H1 (cell line): ENCODE measurements around the gene SHTN1. TPM values are rescaled to one million over a fixed set of nuclear protein-coding genes. Genes with fewer than 3 reads are reported as not detected.
A peak's percentile ranks its signal among the peaks of the same experiment; 100 is the strongest.

Experiments used
- CTCF ChIA-PET: fragments of 300-600 bp; sonication (Branson Sonifier 250); formaldehyde crosslinking; loops from one replicate; lab custom pipeline; 2021; ENCODE audit not compliant: partially characterized antibody; lab: Charles Lee
- POLR2A ChIA-PET: fragments of 300-600 bp; sonication (Branson Sonifier 250); formaldehyde crosslinking; loops from one replicate; lab custom pipeline; 2021; ENCODE audit warnings: inconsistent platforms; ENCODE audit not compliant: partially characterized antibody; lab: Charles Lee
- DNase-seq, 2 experiments: peaks; one replicate each; pipeline versions ENCODE4 v3.0.0 to v3.0.0-alpha.2; 2010 to 2022; ENCODE audit warnings: low spot score in 2 of 2, low read depth in 1 of 2, mixed read lengths in 1 of 2
- FAIRE-seq: peaks from 2 replicates; lab custom pipeline; 2011; peaks lifted over from hg19 to GRCh38; lab: Jason Lieb, UNC
- H2AFZ ChIP-seq: 2 replicates; pipeline ENCODE4 v1.8.1; 2012; ENCODE audit warnings: low read length, inconsistent platforms
- H2AK5ac ChIP-seq: 2 replicates; pipeline ENCODE4 v1.6.1; 2013; ENCODE audit warnings: low read depth, low read length
- H2BK120ac ChIP-seq: replicated peaks from 2 replicates; pipeline ENCODE3; 2013; ENCODE audit warnings: low read depth, low read length, inconsistent platforms
- H2BK12ac ChIP-seq: 2 replicates; pipeline ENCODE4 v1.6.1; 2013; ENCODE audit warnings: low read depth, low read length
- H2BK15ac ChIP-seq: 2 replicates; pipeline ENCODE4 v1.6.1; 2013; ENCODE audit warnings: low read length
- H2BK20ac ChIP-seq: 2 replicates; pipeline ENCODE4 v1.6.1; 2013; ENCODE audit warnings: low read length
- H2BK5ac ChIP-seq: 2 replicates; pipeline ENCODE4 v1.6.1; 2013; ENCODE audit warnings: low read depth, low read length
- H3K14ac ChIP-seq: 2 replicates; pipeline ENCODE4 v1.6.1; 2013; ENCODE audit warnings: inconsistent platforms; ENCODE audit not compliant: insufficient read length
- H3K18ac ChIP-seq: 2 replicates; pipeline ENCODE4 v1.6.1; 2013; ENCODE audit warnings: low read length; ENCODE audit errors: extremely low read depth
- H3K23ac ChIP-seq: 2 replicates; pipeline ENCODE4 v1.6.1; 2013; ENCODE audit warnings: inconsistent platforms; ENCODE audit not compliant: insufficient read length
- H3K23me2 ChIP-seq: 2 replicates; pipeline ENCODE4 v1.6.1; 2013; ENCODE audit warnings: low read depth, low read length
- H3K27ac ChIP-seq: 2 replicates; pipeline ENCODE4 v1.6.1; 2011; ENCODE audit warnings: low read depth, low read length, inconsistent platforms
- H3K27me3 ChIP-seq, 4 experiments: replicated peaks in 1 of 4; 1 replicate in 1 of 4; 2 replicates in 3 of 4; pipeline versions ENCODE4 v1.6.1 to v1.8.1; 2011 to 2013; ENCODE audit warnings: low read length in 3 of 4, mild to moderate bottlenecking in 3 of 4, inconsistent platforms in 2 of 4, mixed read lengths in 2 of 4, moderate library complexity in 1 of 4; ENCODE audit not compliant: control insufficient read depth in 3 of 4, insufficient read depth in 3 of 4; ENCODE audit errors: extremely low read depth in 1 of 4
- H3K36me3 ChIP-seq, 4 experiments: 2 replicates each; pipeline versions ENCODE4 v1.6.1 to v1.8.1; 2011 to 2013; ENCODE audit warnings: mild to moderate bottlenecking in 4 of 4, low read length in 3 of 4, moderate library complexity in 2 of 4, control low read depth in 1 of 4, inconsistent platforms in 1 of 4; ENCODE audit not compliant: insufficient read depth in 4 of 4, control insufficient read depth in 2 of 4
- H3K4ac ChIP-seq: replicated peaks from 2 replicates; pipeline ENCODE3; 2013; ENCODE audit warnings: low read length, low read depth, mixed read lengths, inconsistent platforms; ENCODE audit not compliant: insufficient read length
- H3K4me1 ChIP-seq, 4 experiments: replicated peaks in 1 of 4; 1 replicate in 1 of 4; 2 replicates in 3 of 4; pipeline versions ENCODE4 v1.6.1 to v1.8.1; 2011 to 2013; ENCODE audit warnings: low read length in 3 of 4, inconsistent platforms in 2 of 4, mixed read lengths in 1 of 4; ENCODE audit not compliant: insufficient read depth in 4 of 4, control insufficient read depth in 3 of 4
- H3K4me2 ChIP-seq, 2 experiments: 2 replicates each; pipeline versions ENCODE4 v1.6.1 to v1.8.1; 2011 to 2013; ENCODE audit warnings: low read depth in 2 of 2, low read length in 2 of 2, control low read depth in 1 of 2, inconsistent platforms in 1 of 2, mild to moderate bottlenecking in 1 of 2; ENCODE audit not compliant: insufficient read depth in 1 of 2
- H3K4me3 ChIP-seq, 4 experiments: fragments of 200-600, 300-600 bp in 1 of 4; sonication (generic), shearing (Covaris generic), sonication (Bioruptor Twin) in 1 of 4; 2 replicates each; pipeline versions ENCODE4 v1.5.1 to v1.8.1; 2011 to 2016; ENCODE audit warnings: low read length in 4 of 4, low read depth in 3 of 4, control low read depth in 2 of 4, inconsistent platforms in 2 of 4, mild to moderate bottlenecking in 2 of 4, mixed read lengths in 1 of 4, moderate library complexity in 1 of 4; ENCODE audit not compliant: insufficient read depth in 2 of 4; ENCODE audit errors: extremely low read depth in 1 of 4
- H3K56ac ChIP-seq: replicated peaks from 2 replicates; pipeline ENCODE3; 2013; ENCODE audit warnings: low read depth, mild to moderate bottlenecking, mixed read lengths, low read length, inconsistent platforms; ENCODE audit not compliant: insufficient read length
- H3K79me1 ChIP-seq: 2 replicates; pipeline ENCODE4 v1.6.1; 2013; ENCODE audit warnings: low read depth, low read length, control low read depth
- H3K79me2 ChIP-seq, 2 experiments: 2 replicates each; pipeline versions ENCODE4 v1.6.1 to v1.8.1; 2012 to 2013; ENCODE audit warnings: low read length in 2 of 2, mild to moderate bottlenecking in 2 of 2, inconsistent platforms in 1 of 2; ENCODE audit not compliant: insufficient read depth in 2 of 2, control insufficient read depth in 1 of 2
- H3K9ac ChIP-seq, 4 experiments: replicated peaks in 1 of 4; 1 replicate in 1 of 4; 2 replicates in 3 of 4; pipeline versions ENCODE4 v1.6.1 to v1.8.1; 2011 to 2013; ENCODE audit warnings: low read depth in 3 of 4, low read length in 3 of 4, control low read depth in 2 of 4, mild to moderate bottlenecking in 2 of 4, moderate library complexity in 2 of 4, inconsistent platforms in 1 of 4; ENCODE audit errors: extremely low read depth in 1 of 4
- H3K9me3 ChIP-seq, 2 experiments: 2 replicates each; pipeline versions ENCODE4 v1.6.1 to v1.8.1; 2012 to 2013; ENCODE audit warnings: mild to moderate bottlenecking in 2 of 2, moderate library complexity in 2 of 2, control low read depth in 1 of 2, inconsistent platforms in 1 of 2, low read depth in 1 of 2, low read length in 1 of 2, mixed read lengths in 1 of 2; ENCODE audit not compliant: insufficient read depth in 2 of 2
- H4K20me1 ChIP-seq, 2 experiments: replicated peaks in 1 of 2; 2 replicates each; pipeline versions ENCODE3 to v1.8.1; 2011 to 2013; ENCODE audit warnings: inconsistent platforms in 2 of 2, low read length in 2 of 2, mild to moderate bottlenecking in 1 of 2; ENCODE audit not compliant: insufficient read depth in 2 of 2, control insufficient read depth in 1 of 2
- H4K5ac ChIP-seq: 2 replicates; pipeline ENCODE4 v1.6.1; 2013; ENCODE audit warnings: low read length, low read depth, mixed read lengths, inconsistent platforms; ENCODE audit not compliant: insufficient read length
- H4K8ac ChIP-seq: 2 replicates; pipeline ENCODE4 v1.8.0; 2013; ENCODE audit warnings: mild to moderate bottlenecking, moderate library complexity, low read length, inconsistent platforms; ENCODE audit not compliant: insufficient read depth; ENCODE audit errors: extremely low read depth
- H4K91ac ChIP-seq: replicated peaks from 2 replicates; pipeline ENCODE3; 2013; ENCODE audit warnings: low read length, mixed read lengths, inconsistent platforms; ENCODE audit not compliant: insufficient read length
- GTF2F1 ChIP-seq: IDR thresholded peaks from 2 replicates; pipeline ENCODE4 v1.6.1; 2012; ENCODE audit warnings: low read depth, low read length, improper control_type of control experiment, borderline replicate concordance
- JUN ChIP-seq: IDR thresholded peaks from 2 replicates; pipeline ENCODE4 v1.6.1; 2011; ENCODE audit warnings: low read depth, mild to moderate bottlenecking, improper control_type of control experiment, low read length
- JUND ChIP-seq: IDR thresholded peaks from 2 replicates; pipeline ENCODE4 v1.6.1; 2011; ENCODE audit warnings: mild to moderate bottlenecking, improper control_type of control experiment, low read length
- RXRA ChIP-seq: IDR thresholded peaks from 2 replicates; pipeline ENCODE4 v1.6.1; 2011; ENCODE audit warnings: low read depth, mild to moderate bottlenecking, low read length, moderate library complexity; ENCODE audit not compliant: insufficient read depth
- TAF1 ChIP-seq: IDR thresholded peaks from 2 replicates; pipeline ENCODE4 v1.6.1; 2011; ENCODE audit warnings: mild to moderate bottlenecking, low read depth, low read length
- WGBS, 2 experiments: shearing (Covaris generic) in 1 of 2; methylation state at CpG; one replicate each; pipeline versions ENCODE4 v1.1.6 to v1.1.7; 2013 to 2015; ENCODE audit warnings: low lambda C conversion rate in 2 of 2, mixed read lengths in 2 of 2, inconsistent platforms in 1 of 2, low coverage in 1 of 2, missing lambda C conversion rate in 1 of 2; ENCODE audit not compliant: insufficient replicate concordance in 2 of 2, insufficient coverage in 1 of 2, insufficient read length in 1 of 2; ENCODE audit errors: extremely low coverage in 1 of 2, missing lambda C conversion rate in 1 of 2; 5-methylcytosine and 5-hydroxymethylcytosine counted together
- polyA plus RNA-seq, 7 experiments: library from polyadenylated mRNA; depleted of rRNA in 3 of 7; stranded (reverse) in 5 of 7; unstranded in 2 of 7; fragments of >200 nt in 5 of 7; fragments of 200-250 nt in 2 of 7; gene quantifications; 1 replicate in 5 of 7; 2 replicates in 1 of 7; 4 replicates in 1 of 7; pipeline versions ENCODE4 v1.2.1 to v1.2.3, GENCODE V29; 2011 to 2013; ENCODE audit warnings: missing spikeins in 2 of 7, mixed read lengths in 2 of 7
- total RNA-seq: library from RNA; stranded (reverse); fragmentation: NEBNext Ultra II Directional; extraction: Animal tissue kit (Norgen Biotek cat#: 25700); gene quantifications from 2 replicates; pipeline ENCODE4 v1.2.1, GENCODE V29; 2021
- TF ChIP-seq, protein P1 (sequence below): IDR thresholded peaks from 2 replicates; pipeline ENCODE4 v1.6.1; 2012; ENCODE audit warnings: low read length, inconsistent platforms

The SHTN1 gene
- total and polyA plus RNA-seq, 2 of the 8 experiments (the other 6 are each of a cell fraction or from before 2014, with no cell fraction given): 3.3 to 12.7 TPM

DNA sequence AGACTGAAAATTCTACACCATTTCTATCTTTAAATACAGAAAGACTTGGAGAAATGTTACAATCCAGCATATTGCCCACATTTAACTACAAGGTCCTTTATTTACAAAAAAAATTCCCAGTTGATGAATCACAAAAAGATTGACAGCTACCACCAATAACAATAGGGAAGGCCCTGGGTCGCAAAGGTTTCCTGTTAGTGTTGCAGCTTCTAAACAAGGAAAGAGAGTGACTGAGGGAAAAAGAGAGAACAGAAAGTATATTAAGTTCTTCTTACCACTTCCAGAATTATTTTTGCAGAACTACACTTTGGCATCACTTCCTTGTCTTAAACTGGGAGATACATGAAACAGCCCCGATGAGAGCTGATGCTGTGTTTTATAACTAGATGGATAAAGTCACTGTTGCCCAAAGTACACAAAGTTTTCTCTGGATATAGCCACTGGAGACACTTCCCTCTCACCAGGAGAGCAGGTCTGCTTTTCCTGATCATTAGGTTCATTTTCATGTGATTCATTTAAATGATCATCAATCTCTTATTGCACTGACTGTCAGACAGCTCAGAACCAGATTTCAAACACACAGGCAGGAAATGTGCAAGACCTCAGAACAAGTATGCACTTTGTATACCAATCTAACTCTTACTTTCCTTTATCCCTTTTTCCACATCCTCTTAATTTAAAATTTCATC is 57.0 kb downstream of the SHTN1 start:
- H3K18ac ChIP-seq: no peak overlapping the region
- H3K79me2 ChIP-seq: no peaks in the 10 kb centered on the region
- no peak overlapping the region for H4K91ac ChIP-seq
- H3K4me2 ChIP-seq: peak overlapping the region; percentile 5; a peak in 2 of 4 replicates
- H3K9ac ChIP-seq: peak overlapping the region in 1 of 4 experiments; percentile 18; a peak in 1 of 7 replicates
- CTCF ChIA-PET: interaction anchor here (0.8 to 1.9 kb wide), 6 partner anchors 58 to 231 kb away, joined by 3 to 5 read pairs (median 3); no protein-coding TSS in a partner anchor
- POLR2A ChIA-PET: no interaction called here
- H2BK120ac ChIP-seq: no peak overlapping the region
- H4K5ac ChIP-seq: no peak overlapping the region
- H3K27me3 ChIP-seq: no peaks in the 10 kb centered on the region
- peaks cover 0 to 1% of the 10 kb centered on the region in 2 experiments for H4K20me1 ChIP-seq
- H2BK20ac ChIP-seq: no peak overlapping the region
- no peak overlapping the region for H2AFZ ChIP-seq
- 0 out of 2 replicates have a peak overlapping the region, but pooled peaks have one; percentile 11 for H3K27ac ChIP-seq
- no peak for FAIRE-seq
- H3K23ac ChIP-seq: no peak overlapping the region
- no peak overlapping the region; the same call in 1 of the 2 replicates for H2BK5ac ChIP-seq
- H3K9me3 ChIP-seq: no peaks in the 10 kb centered on the region
- H3K23me2 ChIP-seq: no peaks in the 10 kb centered on the region
- no peak for DNase-seq
- H3K14ac ChIP-seq: no peak overlapping the region
- no peak overlapping the region for H3K56ac ChIP-seq
- no peak overlapping the region for H3K4ac ChIP-seq
- no peak overlapping the region for H2BK12ac ChIP-seq
- no peak overlapping the region for H2BK15ac ChIP-seq
- H2AK5ac ChIP-seq: no peak overlapping the region
- no peaks in the 10 kb centered on the region; a peak in 2 of 8 replicates for H3K36me3 ChIP-seq
- TF ChIP-seq GTF2F1: no peak
- peak; percentile 92 for TF ChIP-seq JUND
- peak; percentile 59 for TF ChIP-seq JUN
- TF ChIP-seq, protein P1, sequence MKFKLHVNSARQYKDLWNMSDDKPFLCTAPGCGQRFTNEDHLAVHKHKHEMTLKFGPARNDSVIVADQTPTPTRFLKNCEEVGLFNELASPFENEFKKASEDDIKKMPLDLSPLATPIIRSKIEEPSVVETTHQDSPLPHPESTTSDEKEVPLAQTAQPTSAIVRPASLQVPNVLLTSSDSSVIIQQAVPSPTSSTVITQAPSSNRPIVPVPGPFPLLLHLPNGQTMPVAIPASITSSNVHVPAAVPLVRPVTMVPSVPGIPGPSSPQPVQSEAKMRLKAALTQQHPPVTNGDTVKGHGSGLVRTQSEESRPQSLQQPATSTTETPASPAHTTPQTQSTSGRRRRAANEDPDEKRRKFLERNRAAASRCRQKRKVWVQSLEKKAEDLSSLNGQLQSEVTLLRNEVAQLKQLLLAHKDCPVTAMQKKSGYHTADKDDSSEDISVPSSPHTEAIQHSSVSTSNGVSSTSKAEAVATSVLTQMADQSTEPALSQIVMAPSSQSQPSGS: no peak
- no peak for TF ChIP-seq RXRA
- no peak for TF ChIP-seq TAF1
- TF ChIP-seq, all 59 proteins: peak for 2
- no peaks in the 10 kb centered on the region for H3K79me1 ChIP-seq
- 38% methylated on average over 2 of the region's 2 CpGs; no CpG with 5 or more reads in 1 of the 2 experiments for WGBS, 2 experiments
- no peak overlapping the region for H3K4me3 ChIP-seq
- no peak overlapping the region for H4K8ac ChIP-seq
- H3K4me1 ChIP-seq: peaks cover 0 to 8% (median 5%) of the 10 kb centered on the region in 4 experiments; a peak in 3 of 7 replicates
